Measurements from ENCODE around the gene TP53BP2.
A peak's percentile ranks its signal among the peaks of the same experiment; 100 is the strongest.

The TP53BP2 gene

GRCh38 chr1:223750730-223751570, 94.8 kb downstream of the TP53BP2 start:
- DNase-seq (ENCODE audit: low spot score) (no peak), ATAC-seq (ENCODE audit: low read depth) (no peak)
- H3K4me1 ChIP-seq (ENCODE audit: insufficient read depth, poor library complexity, severe bottlenecking) = no peaks in the 10 kb centered on the region
- TF ChIP-seq CTCF (IDR thresholded peaks at IDR 0.05; ENCODE audit: poor library complexity, severe bottlenecking) = no peak
- no peaks in the 10 kb centered on the region for H3K27me3 ChIP-seq (ENCODE audit: insufficient read depth, poor library complexity, severe bottlenecking)
- no peak overlapping the region for H3K4me3 ChIP-seq (ENCODE audit: severe bottlenecking)
- H3K27ac ChIP-seq (ENCODE audit: poor library complexity, severe bottlenecking) = no peak overlapping the region
- H3K36me3 ChIP-seq (ENCODE audit: low read depth) = peaks cover 87% of the 10 kb centered on the region
- H3K9me3 ChIP-seq (ENCODE audit: severe bottlenecking) = no peaks in the 10 kb centered on the region

- H3K9me3 ChIP-seq (ENCODE audit: severe bottlenecking) = no peaks in the 10 kb centered on the region
- H3K27me3 ChIP-seq (ENCODE audit: insufficient read depth, poor library complexity, severe bottlenecking) = no peaks in the 10 kb centered on the region
- H3K4me1 ChIP-seq (ENCODE audit: insufficient read depth, poor library complexity, severe bottlenecking) = no peaks in the 10 kb centered on the region
- TF ChIP-seq CTCF (IDR thresholded peaks at IDR 0.05; ENCODE audit: poor library complexity, severe bottlenecking) = peak; percentile 59
- no peak overlapping the region for H3K4me3 ChIP-seq (ENCODE audit: severe bottlenecking)
- H3K36me3 ChIP-seq (ENCODE audit: low read depth) = peaks cover 85% of the 10 kb centered on the region
- DNase-seq (ENCODE audit: low spot score) (no peak), ATAC-seq (ENCODE audit: low read depth) (no peak)
- H3K27ac ChIP-seq (ENCODE audit: poor library complexity, severe bottlenecking) = no peak overlapping the region
Observed at GRCh38 chr1:223748773-223749733, 96.7 kb downstream of the TP53BP2 start.

- TF ChIP-seq CTCF (IDR thresholded peaks at IDR 0.05; ENCODE audit: poor library complexity, severe bottlenecking) = no peak
- Histone ChIP-seq H3K9me3 (ENCODE audit: severe bottlenecking) (no peaks in the 10 kb centered on the region), H3K4me3 (ENCODE audit: severe bottlenecking) (no peak overlapping the region), H3K4me1 (ENCODE audit: insufficient read depth, poor library complexity, severe bottlenecking) (no peaks in the 10 kb centered on the region), H3K36me3 (ENCODE audit: low read depth) (peaks cover 85% of the 10 kb centered on the region), H3K27me3 (ENCODE audit: insufficient read depth, poor library complexity, severe bottlenecking) (no peaks in the 10 kb centered on the region), H3K27ac (ENCODE audit: poor library complexity, severe bottlenecking) (peak overlapping the region; percentile 16)
- DNase-seq (ENCODE audit: low spot score) = no peak
- ATAC-seq (ENCODE audit: low read depth) = peak; percentile 44; the same call in 2 of the 3 replicates
Observed at GRCh38 chr1:223748405-223748772, 97.4 kb downstream of the TP53BP2 start.

GRCh38 chr1:223747838-223748335, 97.9 kb downstream of the TP53BP2 start:
- Histone ChIP-seq H3K36me3 (ENCODE audit: low read depth) (peaks cover 85% of the 10 kb centered on the region), H3K27ac (ENCODE audit: poor library complexity, severe bottlenecking) (peak overlapping the region; percentile 16), H3K27me3 (ENCODE audit: insufficient read depth, poor library complexity, severe bottlenecking) (no peaks in the 10 kb centered on the region), H3K4me3 (ENCODE audit: severe bottlenecking) (no peak overlapping the region), H3K9me3 (ENCODE audit: severe bottlenecking) (no peaks in the 10 kb centered on the region), H3K4me1 (ENCODE audit: insufficient read depth, poor library complexity, severe bottlenecking) (no peaks in the 10 kb centered on the region)
- TF ChIP-seq CTCF (IDR thresholded peaks at IDR 0.05; ENCODE audit: poor library complexity, severe bottlenecking) = no peak
- peak; percentile 12; the same call in 2 of the 3 replicates for ATAC-seq (ENCODE audit: low read depth)
- no peak for DNase-seq (ENCODE audit: low spot score)

Data from RWPE2 (cell line).